WTC11 (cell line): ENCODE data around the gene NEK11.

Source experiments
- E2F4 ChIP-seq: sonication (generic); formaldehyde crosslinking; IDR thresholded peaks from 2 replicates; pipeline ENCODE4 v1.8.1; 2022; ENCODE audit warnings: low read depth, mild to moderate bottlenecking, moderate library complexity, missing genetic modification reagents, borderline replicate concordance
- FOXJ3 ChIP-seq: sonication (generic); formaldehyde crosslinking; IDR thresholded peaks from 2 replicates; pipeline ENCODE4 v1.9.0; 2021; ENCODE audit warnings: missing genetic modification reagents, mild to moderate bottlenecking, borderline replicate concordance
- JAZF1 ChIP-seq: fragments of 250-450 bp; sonication (Bioruptor Pico); IDR thresholded peaks from 2 replicates; pipeline ENCODE4 v1.9.0; 2021; ENCODE audit warnings: moderate library complexity, mild to moderate bottlenecking, inconsistent platforms
- JUN ChIP-seq: sonication (generic); formaldehyde crosslinking; IDR thresholded peaks from 2 replicates; pipeline ENCODE4 v1.8.0; 2023; ENCODE audit warnings: mild to moderate bottlenecking, missing genetic modification reagents
- NR2C2 ChIP-seq: sonication (generic); formaldehyde crosslinking; IDR thresholded peaks from 2 replicates; pipeline ENCODE4 v1.8.0; 2022; ENCODE audit warnings: mild to moderate bottlenecking, missing genetic modification reagents
- TEAD1 ChIP-seq: sonication (generic); formaldehyde crosslinking; IDR thresholded peaks from 2 replicates; pipeline ENCODE4 v1.8.0; 2022; ENCODE audit warnings: mild to moderate bottlenecking, missing genetic modification reagents
- ZMAT4 ChIP-seq: fragments of 250-450 bp; sonication (Bioruptor Pico); IDR thresholded peaks from 2 replicates; pipeline ENCODE4 v1.9.0; 2021; ENCODE audit warnings: mild to moderate bottlenecking
- ZNF121 ChIP-seq: sonication (generic); formaldehyde crosslinking; IDR thresholded peaks from 2 replicates; pipeline ENCODE4 v1.8.0; 2023; ENCODE audit warnings: missing genetic modification reagents
- TF ChIP-seq, protein P1 (sequence below): fragments of 200-600 bp; IDR thresholded peaks from 2 replicates; pipeline ENCODE4 v1.8.0; 2022; ENCODE audit warnings: antibody characterized with exemption

DNA sequence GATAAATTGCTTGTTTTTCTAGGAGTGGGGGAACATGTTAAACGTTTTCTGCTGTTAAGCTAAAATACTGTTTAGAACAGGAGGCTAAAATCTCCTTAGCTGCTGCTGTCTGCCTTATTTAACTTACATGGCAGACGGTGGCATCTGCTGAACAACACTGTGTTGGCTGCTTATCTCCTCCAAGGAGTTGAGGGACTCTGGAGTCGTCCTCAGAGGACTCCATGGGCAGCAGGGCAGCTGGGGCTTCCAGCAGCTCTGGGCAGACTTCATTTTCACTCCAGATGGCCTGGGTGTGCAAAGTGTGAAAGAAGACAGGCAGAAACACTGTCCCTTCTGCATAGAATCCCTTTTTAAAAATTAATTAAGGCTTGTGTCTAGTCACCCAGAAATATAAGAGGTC lies 302.0 kb downstream of the NEK11 start:
- TF ChIP-seq, protein P1, sequence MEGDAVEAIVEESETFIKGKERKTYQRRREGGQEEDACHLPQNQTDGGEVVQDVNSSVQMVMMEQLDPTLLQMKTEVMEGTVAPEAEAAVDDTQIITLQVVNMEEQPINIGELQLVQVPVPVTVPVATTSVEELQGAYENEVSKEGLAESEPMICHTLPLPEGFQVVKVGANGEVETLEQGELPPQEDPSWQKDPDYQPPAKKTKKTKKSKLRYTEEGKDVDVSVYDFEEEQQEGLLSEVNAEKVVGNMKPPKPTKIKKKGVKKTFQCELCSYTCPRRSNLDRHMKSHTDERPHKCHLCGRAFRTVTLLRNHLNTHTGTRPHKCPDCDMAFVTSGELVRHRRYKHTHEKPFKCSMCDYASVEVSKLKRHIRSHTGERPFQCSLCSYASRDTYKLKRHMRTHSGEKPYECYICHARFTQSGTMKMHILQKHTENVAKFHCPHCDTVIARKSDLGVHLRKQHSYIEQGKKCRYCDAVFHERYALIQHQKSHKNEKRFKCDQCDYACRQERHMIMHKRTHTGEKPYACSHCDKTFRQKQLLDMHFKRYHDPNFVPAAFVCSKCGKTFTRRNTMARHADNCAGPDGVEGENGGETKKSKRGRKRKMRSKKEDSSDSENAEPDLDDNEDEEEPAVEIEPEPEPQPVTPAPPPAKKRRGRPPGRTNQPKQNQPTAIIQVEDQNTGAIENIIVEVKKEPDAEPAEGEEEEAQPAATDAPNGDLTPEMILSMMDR, result no peak
- TF ChIP-seq JAZF1 (CRISPR knock-in tag) (no peak), TEAD1 (CRISPR knock-in tag) (no peak), NR2C2 (CRISPR knock-in tag) (no peak), E2F4 (no peak), FOXJ3 (CRISPR knock-in tag) (no peak), ZNF121 (no peak), JUN (CRISPR knock-in tag) (no peak), ZMAT4 (CRISPR knock-in tag) (no peak)
